Lung microvascular endothelial cell (primary cell): ENCODE measurements around the gene MRPS31. TPM values are rescaled to one million over a fixed set of nuclear protein-coding genes. Genes with fewer than 3 reads are reported as not detected.
"Not testable (repeated sequence)": the region's sequence is repeated elsewhere in the genome, so short reads cannot be mapped to it uniquely, and the experiment has no call there.

ENCODE experiments used
- DNase-seq, 2 donors: peaks; one replicate each; pipeline versions ENCODE4 v3.0.0 to v3.0.0-alpha.2; 2010; ENCODE audit warnings: low read depth in 2 of 2
- total RNA-seq: library from RNA; depleted of rRNA; stranded (reverse); fragments of >200 nt; gene quantifications from 2 replicates; pipeline ENCODE4 v1.2.1, GENCODE V29; 2014

The MRPS31 gene
- total RNA-seq, 1 donor from 2014 or later = 8.1 TPM

DNA sequence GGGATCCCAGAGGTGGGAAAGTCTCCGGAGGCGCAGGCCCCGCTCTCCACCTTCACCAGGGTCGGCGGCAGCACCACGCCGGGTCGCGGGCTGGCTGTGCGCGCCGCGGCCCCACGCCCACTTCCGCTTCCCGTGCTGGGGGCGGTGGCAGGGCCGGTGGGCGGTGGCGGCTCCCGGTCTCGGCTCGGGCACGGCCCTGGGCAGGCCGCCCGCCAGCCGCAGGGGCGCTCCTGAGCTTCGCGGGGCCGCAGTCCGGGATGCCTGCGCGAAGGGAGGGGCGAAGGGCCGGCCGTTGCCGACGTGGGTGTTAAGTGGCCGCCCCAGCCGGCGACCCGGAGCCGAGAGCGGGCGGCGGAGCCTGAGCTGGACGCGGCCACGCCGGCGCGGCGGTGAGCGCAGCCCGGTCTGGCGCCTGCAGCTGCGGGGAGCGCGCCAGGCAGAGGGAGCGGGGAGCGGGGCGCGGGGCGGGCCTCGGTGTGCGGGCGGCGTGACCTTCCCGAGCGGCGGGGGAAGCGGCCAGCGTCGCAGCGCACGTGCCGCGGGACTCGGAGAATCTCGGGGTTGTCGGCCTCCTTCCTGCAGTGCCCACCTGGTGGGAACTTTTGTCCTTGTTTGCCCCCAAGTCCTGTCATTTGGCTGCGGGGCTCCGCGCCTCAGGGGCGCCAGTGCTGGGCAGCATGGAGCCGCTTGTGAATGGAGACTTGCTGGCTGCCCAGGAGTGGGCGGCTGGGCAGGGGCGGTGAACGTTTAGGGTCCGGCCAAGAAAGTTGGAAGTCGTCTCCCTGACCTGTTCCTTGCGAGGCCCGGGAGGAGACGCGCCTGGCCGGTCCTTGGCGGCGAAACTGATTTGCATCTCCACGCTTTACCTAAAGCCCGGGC lies 18.5 kb upstream of the MRPS31 start, which contains the start of gene SLC25A15:
TSS of gene SLC25A15 (plus strand) at position 337 of the 879 bp plus-strand sequence. CDS start 3,616 bp downstream, outside the sequence.
- DNase-seq = peak; percentile 85 to 91

DNA sequence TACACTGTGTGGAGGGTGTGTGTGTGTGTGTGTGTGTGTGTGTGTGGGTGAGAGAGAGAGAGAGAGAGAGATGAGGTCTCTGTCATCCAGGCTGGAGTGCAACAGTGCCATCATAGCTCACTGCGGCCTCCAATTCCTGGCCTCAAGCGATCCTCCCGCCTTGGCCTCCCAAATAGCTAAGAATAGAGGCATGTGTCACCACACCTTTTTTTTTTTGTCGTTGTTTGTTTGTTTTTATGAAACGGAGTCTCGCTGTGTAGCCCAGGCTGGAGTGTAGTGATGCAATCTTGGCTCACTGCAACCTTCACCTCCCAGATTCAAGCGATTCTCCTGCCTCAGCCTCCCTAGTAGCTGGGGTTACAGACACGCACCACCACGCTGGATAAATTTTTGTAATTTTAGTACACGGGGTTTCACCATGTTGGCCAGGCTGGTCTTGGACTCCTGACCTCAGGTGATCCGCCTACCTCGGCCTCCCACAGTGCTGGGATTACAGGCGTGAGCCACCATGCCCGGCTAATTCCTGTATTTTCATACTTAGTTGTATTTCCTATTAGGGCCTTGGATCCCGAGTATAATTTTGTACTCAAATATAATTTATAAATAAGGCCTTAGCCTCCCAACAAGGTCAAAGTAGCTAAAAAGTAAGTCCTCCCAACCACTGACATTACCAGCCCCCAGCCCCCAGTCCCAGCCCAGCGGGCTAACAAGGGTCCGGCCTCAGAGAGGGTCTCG lies 17.7 kb upstream of the MRPS31 start:
- DNase-seq = not testable (repeated sequence)

DNA sequence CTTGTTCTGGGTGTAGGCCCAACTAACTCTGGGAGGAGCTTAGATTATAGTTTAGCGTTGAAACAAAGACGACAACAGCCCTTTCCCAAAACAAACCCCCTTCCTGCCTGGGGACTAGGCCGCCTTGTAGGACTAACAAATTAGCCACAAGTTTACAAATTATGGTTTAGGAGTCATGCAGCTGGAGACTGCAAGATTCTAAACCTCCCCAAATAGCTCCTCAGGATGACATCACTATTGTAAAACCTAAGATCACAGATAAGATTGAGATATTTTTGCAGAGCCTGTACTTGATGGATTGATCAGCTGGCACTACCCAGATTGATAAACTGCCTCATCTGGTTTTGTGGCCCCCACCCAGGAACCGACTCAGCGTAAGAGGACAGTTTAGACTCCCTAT lies 16.1 kb upstream of the MRPS31 start:
- DNase-seq = peak in 1 of 2 donors; percentile 39

DNA sequence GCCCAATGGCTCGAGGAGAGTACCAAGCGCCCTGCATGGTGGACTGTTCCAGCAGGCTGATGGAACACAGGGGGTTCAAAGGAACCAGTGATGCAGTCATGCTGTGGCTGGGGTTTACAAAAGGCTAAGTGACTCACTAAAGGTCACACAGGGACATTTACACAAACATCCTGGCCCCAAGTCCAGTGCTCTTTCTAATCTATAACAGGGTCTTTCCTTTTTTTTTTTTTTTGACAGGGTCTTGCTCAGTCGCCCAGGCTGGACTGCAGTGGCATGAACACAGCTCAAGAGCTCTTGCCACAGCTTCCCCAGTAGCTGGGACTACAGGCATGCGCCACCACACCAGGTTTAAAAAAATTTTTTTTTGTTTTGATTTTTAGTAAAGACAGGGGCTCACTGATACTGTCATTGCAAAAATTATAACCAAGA lies 15.6 kb upstream of the MRPS31 start:
- DNase-seq = peak; percentile 15 to 53

DNA sequence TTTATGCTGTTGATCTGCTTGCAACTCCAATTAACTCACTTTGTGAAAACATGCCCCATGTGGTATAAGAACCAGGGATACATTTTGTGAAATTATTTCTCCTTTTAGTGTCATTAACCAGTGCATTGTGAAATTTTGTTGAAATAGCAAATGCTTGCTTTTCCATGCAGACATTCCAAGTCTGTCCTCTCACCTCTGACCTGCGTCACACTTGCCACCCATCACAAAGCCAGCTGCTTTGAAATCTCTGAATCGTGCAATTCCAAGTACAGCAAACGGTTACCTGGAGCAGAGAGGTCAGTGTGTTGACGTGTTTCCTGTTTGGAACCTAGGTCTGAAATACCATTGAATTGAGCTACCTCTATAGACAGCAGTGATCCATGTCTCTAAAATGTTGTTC lies 13.6 kb upstream of the MRPS31 start:
- DNase-seq = no peak

DNA sequence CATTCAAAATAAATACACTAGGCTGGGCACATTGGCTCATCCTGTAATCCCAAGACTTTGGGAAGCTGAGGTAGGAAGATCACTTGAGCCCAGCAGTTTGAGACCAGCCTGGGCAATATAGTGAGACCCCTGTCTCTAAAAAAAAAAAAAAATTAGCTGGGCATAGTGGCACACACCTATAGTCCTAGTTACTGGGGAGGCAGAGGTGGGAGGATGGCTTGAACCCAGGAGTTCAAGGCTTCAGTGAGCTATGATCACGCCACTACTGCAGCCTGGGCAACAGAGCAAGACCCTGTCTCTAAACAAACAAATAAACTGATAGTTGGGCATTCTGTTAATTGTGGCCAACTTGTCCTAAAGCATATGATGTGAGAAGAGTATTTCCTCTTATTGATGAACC lies 12.0 kb upstream of the MRPS31 start:
- DNase-seq = not testable (repeated sequence)

DNA sequence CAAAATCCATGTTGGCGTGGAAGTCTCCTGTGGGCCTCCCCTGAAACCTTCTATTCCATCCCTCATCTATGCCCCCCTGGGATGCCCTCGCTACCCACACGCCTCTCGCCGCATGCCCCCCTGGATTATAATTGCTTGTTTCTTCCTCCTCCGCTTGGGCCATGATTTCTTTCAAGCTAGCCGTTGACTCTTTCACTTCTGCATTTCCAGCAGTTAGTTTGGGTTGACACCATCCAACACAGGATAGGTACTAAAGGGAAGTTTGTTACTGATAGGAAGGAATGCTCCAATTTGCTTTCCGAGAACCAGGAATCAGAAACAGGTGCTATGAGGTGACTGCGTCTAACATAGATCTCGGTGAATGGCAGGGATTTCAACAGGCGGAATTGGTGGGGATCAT lies 10.7 kb upstream of the MRPS31 start:
- no peak for DNase-seq

DNA sequence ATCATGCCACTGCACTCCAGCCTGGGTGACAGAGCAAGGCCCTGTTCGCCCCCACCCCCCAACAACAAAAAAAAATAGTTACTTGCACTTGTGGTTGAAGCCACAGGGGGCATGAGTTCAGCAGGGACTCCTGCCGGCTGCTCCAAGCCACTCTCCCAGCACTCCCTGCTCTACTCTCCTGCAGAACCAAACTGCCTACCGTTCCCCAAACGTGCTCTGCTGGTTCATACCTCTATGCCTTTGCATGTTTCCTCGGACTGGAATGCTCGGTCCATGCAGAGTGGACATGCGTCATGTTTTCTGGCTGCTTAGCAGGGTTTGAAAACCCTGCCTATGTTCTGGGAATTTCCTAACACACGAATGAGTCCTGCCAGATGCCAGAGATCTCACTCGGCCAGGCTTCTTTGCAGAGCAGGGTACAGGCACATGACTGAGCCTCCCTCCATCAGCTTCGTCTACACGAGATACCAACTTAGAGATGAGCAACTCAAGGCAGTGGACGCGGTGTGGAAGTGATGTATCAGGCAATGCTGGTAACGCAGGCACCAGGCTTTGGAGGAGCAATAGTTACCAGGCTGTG lies 9.9 kb upstream of the MRPS31 start:
- peak in 1 of 2 donors; percentile 12 for DNase-seq

DNA sequence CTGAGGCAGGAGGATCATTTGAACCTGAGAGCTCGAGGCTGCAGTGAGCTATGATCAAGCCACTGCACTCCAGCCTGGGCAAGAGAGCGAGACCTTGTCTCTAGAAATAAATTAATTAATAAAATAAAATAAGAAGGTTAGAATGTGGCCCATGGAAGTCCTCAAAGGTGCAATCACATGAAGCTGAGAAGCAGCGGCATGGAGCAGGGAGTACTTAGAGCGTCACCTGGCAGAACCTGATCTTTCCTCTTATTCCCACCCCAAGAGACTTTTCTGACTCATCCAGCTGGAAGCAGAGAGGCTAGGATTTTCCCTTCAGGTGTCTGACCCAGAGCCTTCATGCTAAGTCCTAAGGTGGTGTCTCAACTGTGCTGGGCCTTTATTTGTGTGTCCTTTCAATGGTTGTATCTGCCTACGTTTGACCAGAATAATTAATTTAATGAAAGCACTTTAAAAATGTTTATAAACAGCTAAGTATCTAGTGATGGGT lies 8.9 kb upstream of the MRPS31 start:
- DNase-seq = no peak

DNA sequence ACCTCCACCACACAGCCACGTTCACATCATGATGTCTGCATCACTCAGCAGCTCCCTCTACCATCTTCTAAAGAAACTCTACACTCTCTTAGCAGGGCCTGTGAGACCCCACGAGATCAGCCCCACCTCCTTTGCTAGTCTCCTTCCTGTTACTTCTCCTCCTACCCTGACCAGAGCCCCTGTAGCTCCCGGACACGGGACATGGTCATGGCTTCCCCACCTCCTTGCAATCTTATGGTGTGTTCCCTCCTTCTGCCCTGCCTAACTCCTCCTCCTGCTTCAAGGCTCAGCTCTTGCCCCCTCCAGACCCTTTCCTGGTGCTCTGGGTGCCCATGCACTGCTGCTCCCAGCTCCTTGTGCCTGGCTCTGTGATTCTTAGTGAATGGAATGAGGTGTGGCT lies 8.1 kb upstream of the MRPS31 start:
- no peak for DNase-seq

DNA sequence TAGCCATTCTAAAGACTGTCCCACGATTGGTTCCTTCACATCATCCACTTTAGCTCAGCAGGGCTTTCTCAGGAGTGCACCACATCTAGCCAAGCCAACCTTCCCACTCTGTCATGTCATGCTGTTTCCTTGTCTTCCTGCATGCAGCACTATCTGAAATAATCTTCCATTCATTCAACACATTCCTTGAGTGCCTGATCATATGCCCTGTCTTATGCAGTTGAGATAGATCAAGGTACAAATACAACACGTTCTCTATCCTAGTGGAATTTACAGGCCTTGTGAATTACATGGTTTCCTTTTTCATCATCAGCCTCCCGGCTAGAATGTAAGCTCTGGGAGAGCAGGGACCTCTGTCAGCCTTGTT lies 6.8 kb upstream of the MRPS31 start:
- no peak for DNase-seq

DNA sequence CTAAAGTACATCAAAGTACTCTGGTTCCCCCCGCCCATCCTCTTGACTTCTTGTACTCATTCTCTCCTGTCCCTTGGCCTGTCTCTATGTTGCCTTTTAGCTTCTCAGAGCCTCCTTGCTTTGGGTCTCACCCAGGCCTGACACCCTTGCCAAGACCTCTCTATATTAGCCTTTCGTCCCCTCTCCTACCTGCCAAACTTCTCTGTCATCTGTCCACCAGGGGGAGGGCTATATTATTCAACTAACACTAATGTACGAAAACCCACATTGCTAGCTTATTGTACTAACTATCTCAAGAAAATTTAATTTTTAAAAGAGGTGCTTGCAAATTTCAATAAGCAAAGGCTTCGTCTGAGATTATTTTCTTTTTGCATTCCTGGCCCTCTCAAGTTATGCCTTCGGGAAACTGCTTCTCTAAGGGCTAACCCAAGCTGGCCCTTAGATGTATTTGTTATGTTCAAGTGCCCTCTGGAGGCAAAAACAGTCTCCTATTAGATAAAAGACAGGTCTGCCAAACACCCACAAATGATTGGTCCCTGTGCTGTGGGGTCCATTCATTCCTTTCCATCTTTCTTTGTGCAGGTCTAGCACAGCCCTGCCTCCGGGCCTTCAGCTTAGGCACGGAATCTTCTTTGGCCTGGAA lies 6.3 kb upstream of the MRPS31 start:
- peak; percentile 66 to 77 for DNase-seq

DNA sequence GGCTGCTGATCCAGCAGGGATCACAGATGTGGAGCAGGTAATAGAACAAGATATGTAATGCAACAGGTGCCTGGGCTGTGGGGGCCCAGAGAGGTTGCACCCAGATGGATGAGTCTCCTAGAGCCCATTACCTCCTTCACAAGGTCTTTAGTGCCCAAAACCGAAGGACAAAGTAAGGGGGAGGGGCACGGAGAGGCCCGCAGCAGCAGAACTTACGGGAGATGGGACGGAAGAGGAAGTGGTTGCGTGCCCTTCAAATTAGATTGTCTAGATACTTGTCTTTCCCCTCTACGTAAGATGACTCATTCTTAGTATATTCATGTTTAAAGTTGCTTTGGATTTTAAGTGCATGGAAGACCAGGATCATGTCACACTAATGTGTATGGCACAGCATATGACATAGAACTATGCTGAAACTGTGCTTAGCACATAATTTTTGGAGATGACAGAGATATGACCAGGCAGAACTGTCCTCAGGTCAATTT lies 5.7 kb upstream of the MRPS31 start:
- DNase-seq = peak in 1 of 2 donors; percentile 62

DNA sequence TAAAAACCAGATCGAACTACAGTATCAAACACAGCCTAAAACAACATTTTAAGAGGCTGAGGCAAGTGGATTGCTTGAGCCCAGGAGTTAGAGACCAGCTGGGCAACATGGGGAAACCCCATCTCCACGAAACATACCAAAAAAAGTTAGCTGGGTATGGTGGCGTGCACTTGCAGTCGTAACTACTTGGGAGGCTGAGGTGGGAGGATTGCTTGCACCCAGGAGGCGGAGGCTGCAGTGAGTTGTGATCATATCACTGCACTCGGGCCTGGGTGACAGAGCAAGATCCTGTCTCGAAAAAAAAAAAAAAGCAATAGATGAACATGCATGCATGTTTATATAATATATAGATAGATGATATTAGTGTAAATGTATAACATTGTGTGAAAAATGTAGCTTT lies 5.2 kb upstream of the MRPS31 start:
- no peak for DNase-seq

DNA sequence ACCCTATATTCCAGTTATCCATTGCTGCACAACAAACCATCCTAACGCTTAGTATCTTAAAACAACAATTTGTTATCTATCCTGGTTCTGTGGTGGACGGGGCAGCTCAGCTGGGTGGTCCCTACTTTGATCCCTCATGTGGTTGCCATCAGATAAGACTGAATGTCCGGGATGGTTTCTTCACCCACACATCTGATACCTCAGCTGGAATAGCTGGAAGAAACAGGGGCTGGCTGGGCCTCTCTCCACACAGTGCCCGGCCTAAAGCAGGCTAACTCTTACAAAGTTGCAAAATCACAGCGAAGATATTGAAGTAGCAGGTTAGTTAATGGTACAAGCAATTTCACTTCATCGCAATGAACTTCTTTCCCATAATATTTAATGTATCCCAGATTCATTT lies 3.7 kb upstream of the MRPS31 start:
- no peak for DNase-seq

DNA sequence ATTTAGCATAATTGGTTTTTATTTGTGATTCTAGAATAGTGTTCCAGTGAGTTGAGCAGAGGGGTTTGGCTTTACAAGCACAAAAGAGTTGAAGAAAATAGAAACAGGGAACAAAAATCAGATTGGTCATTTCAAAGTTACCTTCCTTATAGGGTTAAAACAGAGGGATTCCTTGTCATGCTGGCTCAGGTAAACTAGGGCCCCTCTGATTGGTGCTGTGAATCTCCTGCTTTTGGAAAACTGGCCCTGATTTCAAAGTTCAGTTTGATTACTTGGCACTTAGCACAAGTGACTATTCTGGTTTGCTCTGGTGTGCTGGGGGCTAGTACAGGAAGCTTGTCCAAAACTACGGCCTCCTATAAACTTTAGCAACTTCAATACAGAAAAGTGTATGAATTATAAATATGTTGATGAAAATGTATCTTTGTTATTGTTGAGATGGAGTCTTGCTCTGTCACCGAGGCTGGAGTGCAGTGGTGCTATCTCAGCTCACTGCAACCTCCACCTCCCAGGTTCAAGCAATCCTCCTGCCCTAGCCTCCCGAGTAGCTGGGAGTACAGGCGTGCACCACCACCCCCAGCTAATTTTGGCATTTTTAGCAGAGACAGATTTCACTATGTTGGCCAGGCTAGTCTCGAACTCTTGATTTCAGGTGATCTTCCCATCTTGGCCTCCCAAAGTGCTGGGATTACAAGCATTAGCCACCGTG lies 1.9 kb upstream of the MRPS31 start:
- DNase-seq = no peak

DNA sequence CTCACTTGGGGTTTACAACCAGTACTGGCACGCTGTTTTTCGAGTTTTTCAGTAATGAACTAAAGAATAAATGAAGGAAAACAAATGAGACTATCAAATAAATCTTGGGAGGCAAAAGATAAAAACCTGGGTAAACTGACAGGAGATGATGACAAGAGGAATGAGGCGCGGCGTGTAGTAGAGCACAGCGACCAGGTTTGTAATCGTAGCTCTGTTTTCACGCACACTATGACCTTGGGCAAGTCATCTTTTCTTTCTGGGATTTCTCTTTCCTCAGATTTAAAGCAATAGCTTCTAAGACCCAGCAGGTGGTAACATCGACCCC lies 419 bp downstream of the MRPS31 start:
- no peak for DNase-seq

DNA sequence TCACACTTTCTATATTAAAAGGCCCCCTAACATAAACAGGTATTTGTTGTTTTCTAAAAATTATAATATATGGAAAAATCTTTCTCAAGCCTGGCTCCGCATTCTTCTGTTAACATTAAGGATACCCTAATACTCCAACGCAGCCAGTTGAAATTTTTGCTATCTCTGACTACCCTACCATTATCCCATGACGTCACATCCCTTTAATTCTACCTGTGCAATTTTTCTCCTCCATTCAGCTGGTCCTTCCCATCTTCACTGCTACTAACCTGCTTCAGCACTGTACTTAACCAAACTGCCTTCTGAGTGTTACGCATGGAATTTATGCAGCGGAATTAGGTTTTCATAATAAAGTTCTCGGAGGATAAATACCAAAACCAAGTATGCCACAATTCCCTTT lies 1.0 kb downstream of the MRPS31 start:
- no peak for DNase-seq

DNA sequence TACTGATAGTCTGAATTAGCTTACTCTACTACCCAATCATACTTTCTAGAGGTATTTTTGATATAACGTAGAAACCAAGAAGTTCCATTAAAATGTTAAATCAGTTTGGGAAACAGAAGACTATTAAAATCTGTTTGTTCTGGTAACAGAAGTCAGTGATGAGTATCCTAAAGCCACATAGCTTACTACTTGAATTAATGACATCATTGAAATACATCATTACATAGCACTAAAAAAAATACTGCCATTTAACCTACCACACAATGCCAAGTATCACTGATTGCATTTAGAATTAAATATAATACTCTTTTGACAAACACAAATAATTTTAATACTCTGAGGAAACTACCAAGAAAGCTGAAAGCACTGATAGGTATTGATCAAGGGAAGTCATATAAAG lies 5.4 kb downstream of the MRPS31 start:
- DNase-seq = no peak

DNA sequence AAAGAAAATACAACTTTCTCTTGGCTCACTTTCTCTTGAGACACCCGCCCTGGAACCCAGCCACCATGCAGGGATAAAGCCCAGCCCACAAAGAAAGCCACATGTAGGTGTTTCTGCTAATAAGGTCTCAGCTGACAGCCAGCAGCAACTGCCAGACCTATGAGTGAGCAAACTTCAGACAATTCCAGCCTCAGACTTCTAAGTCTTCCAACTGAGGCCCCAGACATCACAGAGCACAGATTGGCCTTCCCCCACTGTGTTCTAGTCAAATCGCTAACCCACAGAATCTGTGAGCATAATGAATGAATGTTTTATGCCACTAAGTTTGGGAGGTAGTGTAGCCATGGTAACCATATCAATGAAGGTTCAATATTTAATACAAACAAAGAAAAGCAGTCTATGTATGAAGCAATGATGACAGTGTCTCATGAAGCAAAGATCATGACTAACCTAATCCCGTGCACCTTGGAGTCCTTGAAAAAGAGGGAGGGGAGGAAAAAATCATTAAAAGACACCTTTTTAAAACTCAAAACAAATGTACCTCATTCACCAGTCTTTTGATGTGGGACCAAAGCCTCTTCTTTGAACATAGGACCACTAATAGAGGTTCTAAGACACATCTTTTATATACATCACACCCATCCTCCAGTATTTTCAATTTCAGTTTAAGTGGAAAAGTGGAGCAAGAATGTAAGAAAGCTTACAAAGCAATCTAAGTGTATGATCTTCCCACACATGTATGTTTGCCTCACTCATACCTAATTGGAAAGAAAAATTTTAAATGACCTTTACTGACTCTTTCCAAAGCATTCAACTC lies 6.2 kb downstream of the MRPS31 start:
- DNase-seq = no peak
